HL-60 (cell line): ENCODE results near the gene ACVR1B.

Experiments
- DNase-seq, 2 experiments: peaks; one replicate each; pipeline ENCODE4 v3.0.0-alpha.2; 2010 to 2020; ENCODE audit warnings: low read depth in 1 of 2, low spot score in 1 of 2
- H3K27ac ChIP-seq: fragments of 250-450 bp; sonication (Bioruptor Pico); replicated peaks from 2 replicates; pipeline ENCODE4 v1.5.1; 2020; ENCODE audit warnings: mild to moderate bottlenecking, moderate library complexity
- H3K27me3 ChIP-seq: fragments of 250-450 bp; sonication (Bioruptor Pico); 2 replicates; pipeline ENCODE4 v1.5.1; 2021; ENCODE audit warnings: mild to moderate bottlenecking, moderate library complexity; ENCODE audit not compliant: insufficient read depth, poor library complexity, severe bottlenecking
- H3K4me3 ChIP-seq: replicated peaks from 2 replicates; pipeline ENCODE4 v1.5.1; 2011; ENCODE audit warnings: mild to moderate bottlenecking, control low read depth, low read length; ENCODE audit not compliant: insufficient read depth
- GABPA ChIP-seq: IDR thresholded peaks from 2 replicates; pipeline ENCODE4 v1.6.1; 2012; ENCODE audit warnings: low read depth
- POLR2AphosphoS5 ChIP-seq: IDR thresholded peaks from 2 replicates; pipeline ENCODE4 v1.6.1; 2012; ENCODE audit warnings: low read depth
- SPI1 ChIP-seq: IDR thresholded peaks from 2 replicates; pipeline ENCODE4 v1.6.1; 2012; ENCODE audit warnings: low read depth, mild to moderate bottlenecking, borderline replicate concordance
- TF ChIP-seq, protein P1 (sequence below): IDR thresholded peaks from 2 replicates; pipeline ENCODE4 v1.6.1; 2012; ENCODE audit warnings: low read depth; ENCODE audit not compliant: insufficient replicate concordance
- TF ChIP-seq, protein P2 (sequence below): IDR thresholded peaks from one replicate; pipeline ENCODE4 v1.5.1; 2011; ENCODE audit warnings: low read length, control low read depth, inconsistent platforms; ENCODE audit not compliant: insufficient read depth

ACVR1B gene

DNA sequence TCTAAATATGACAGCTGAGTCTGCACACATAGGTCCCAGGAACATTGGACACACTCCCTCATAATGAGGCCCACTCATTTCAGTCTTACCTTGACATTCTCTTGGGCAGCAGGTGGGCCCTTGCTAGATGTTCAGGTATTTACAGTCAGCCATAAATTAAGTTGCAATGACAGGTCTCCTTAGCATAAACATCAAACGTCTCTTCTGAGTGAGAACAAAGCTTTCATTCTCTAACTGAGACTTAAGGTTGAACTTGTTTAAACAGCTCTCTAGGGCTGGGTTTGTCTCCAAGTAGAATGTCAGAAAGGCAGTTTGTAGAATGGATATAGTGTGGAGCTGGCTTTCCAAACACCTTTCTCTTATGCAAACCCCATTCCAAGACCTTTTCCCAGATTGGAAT lies 10.3 kb downstream of the ACVR1B start:
- Histone ChIP-seq H3K27ac (no peak overlapping the region), H3K27me3 (no peaks in the 10 kb centered on the region), H3K4me3 (no peak overlapping the region)
- TF ChIP-seq, protein P1, sequence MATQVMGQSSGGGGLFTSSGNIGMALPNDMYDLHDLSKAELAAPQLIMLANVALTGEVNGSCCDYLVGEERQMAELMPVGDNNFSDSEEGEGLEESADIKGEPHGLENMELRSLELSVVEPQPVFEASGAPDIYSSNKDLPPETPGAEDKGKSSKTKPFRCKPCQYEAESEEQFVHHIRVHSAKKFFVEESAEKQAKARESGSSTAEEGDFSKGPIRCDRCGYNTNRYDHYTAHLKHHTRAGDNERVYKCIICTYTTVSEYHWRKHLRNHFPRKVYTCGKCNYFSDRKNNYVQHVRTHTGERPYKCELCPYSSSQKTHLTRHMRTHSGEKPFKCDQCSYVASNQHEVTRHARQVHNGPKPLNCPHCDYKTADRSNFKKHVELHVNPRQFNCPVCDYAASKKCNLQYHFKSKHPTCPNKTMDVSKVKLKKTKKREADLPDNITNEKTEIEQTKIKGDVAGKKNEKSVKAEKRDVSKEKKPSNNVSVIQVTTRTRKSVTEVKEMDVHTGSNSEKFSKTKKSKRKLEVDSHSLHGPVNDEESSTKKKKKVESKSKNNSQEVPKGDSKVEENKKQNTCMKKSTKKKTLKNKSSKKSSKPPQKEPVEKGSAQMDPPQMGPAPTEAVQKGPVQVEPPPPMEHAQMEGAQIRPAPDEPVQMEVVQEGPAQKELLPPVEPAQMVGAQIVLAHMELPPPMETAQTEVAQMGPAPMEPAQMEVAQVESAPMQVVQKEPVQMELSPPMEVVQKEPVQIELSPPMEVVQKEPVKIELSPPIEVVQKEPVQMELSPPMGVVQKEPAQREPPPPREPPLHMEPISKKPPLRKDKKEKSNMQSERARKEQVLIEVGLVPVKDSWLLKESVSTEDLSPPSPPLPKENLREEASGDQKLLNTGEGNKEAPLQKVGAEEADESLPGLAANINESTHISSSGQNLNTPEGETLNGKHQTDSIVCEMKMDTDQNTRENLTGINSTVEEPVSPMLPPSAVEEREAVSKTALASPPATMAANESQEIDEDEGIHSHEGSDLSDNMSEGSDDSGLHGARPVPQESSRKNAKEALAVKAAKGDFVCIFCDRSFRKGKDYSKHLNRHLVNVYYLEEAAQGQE = no peak
- TF ChIP-seq SPI1 = no peak
- TF ChIP-seq, protein P2, sequence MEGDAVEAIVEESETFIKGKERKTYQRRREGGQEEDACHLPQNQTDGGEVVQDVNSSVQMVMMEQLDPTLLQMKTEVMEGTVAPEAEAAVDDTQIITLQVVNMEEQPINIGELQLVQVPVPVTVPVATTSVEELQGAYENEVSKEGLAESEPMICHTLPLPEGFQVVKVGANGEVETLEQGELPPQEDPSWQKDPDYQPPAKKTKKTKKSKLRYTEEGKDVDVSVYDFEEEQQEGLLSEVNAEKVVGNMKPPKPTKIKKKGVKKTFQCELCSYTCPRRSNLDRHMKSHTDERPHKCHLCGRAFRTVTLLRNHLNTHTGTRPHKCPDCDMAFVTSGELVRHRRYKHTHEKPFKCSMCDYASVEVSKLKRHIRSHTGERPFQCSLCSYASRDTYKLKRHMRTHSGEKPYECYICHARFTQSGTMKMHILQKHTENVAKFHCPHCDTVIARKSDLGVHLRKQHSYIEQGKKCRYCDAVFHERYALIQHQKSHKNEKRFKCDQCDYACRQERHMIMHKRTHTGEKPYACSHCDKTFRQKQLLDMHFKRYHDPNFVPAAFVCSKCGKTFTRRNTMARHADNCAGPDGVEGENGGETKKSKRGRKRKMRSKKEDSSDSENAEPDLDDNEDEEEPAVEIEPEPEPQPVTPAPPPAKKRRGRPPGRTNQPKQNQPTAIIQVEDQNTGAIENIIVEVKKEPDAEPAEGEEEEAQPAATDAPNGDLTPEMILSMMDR = no peak
- TF ChIP-seq GABPA = no peak
- DNase-seq = no peak

DNA sequence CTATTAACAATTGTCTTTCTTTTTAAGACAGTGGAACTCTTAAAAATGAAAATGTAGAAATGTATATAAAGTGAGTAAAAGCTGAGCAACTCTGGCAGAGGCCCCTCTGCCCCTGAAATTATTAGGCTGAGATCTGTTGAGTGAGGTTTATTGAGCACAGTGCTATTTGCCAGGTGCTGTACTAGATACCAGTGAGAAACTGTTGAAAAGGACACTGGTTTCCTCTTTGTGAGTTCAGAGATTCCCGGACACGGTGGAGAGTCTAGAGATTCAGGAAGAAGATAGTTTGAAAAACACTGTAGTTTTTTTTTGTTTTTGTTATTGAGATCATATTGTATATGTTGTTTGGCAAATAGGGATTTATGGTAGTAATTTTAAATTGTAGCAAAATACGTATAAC lies 11.2 kb downstream of the ACVR1B start:
- no peak overlapping the region for H3K4me3 ChIP-seq
- TF ChIP-seq SPI1 (0 out of 2 replicates have a peak, but pooled peaks have one; percentile 5), POLR2AphosphoS5 (no peak)
- H3K27me3 ChIP-seq = no peaks in the 10 kb centered on the region
- no peak for DNase-seq
- no peak overlapping the region for H3K27ac ChIP-seq

DNA sequence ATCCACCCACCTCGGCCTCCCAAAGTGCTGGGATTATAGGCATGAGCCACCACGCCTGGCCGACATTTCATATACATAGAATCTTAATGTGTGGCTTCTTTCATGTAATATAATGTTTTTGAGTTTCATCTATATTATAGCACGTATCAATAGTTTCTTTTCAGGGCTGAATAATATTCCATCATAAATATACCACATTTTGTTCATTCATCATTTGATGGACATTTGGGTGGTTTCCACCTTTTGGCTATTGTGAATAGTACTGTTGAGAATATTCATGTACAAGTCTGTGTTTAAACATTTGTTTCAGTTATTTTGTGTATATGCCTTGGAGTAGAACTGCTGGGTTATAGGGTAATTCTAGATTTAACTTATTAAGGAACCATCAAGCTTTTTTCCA lies 12.0 kb downstream of the ACVR1B start:
- DNase-seq = no peak
- H3K4me3 ChIP-seq = no peak overlapping the region
- TF ChIP-seq, protein P2 = no peak
- no peak for TF ChIP-seq GABPA
- TF ChIP-seq, protein P1 = no peak
- no peak for TF ChIP-seq SPI1
- no peak for TF ChIP-seq POLR2AphosphoS5
- H3K27me3 ChIP-seq = no peaks in the 10 kb centered on the region
- no peak overlapping the region for H3K27ac ChIP-seq

DNA sequence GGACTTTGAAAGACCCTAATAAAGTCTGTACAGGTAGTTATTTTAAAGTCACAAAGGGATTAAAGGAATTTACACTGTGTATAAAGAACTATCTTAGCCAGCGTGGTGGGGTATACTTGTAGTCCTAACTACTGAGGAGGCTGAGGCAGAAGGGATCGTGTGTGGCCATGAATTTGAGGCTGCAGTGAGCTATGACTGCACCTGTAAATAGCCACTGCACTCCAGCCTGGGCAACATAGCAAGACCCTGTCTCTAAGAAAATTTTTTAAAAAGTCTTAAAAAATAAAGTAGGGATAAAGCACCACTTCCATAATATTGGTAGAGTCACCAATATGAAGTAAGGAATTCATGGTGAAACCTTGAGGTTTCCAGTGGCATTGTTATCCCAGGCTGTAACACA lies 18.1 kb downstream of the ACVR1B start:
- no peaks in the 10 kb centered on the region for H3K27me3 ChIP-seq
- no peak for DNase-seq
- H3K4me3 ChIP-seq = no peak overlapping the region
- TF ChIP-seq, protein P2 = no peak
- TF ChIP-seq GABPA = no peak
- TF ChIP-seq POLR2AphosphoS5 = no peak
- no peak for TF ChIP-seq SPI1
- TF ChIP-seq, protein P1 = no peak
- no peak overlapping the region for H3K27ac ChIP-seq
